HEK293 (cell line): Measurements from ENCODE around the gene PIN1.

Experiments
- BCL6B ChIP-seq: fragments of 450-650 bp; formaldehyde crosslinking; IDR thresholded peaks from 2 replicates; pipeline ENCODE4 v1.5.1; 2017; ENCODE audit warnings: missing biosample characterization, missing genetic modification characterization
- CTCF ChIP-seq: fragments of 450-650 bp; formaldehyde crosslinking; IDR thresholded peaks from 2 replicates; pipeline ENCODE4 v1.5.1; 2016; ENCODE audit warnings: missing biosample characterization, missing genetic modification characterization
- FEZF1 ChIP-seq: fragments of 450-650 bp; formaldehyde crosslinking; IDR thresholded peaks from 2 replicates; pipeline ENCODE4 v1.5.1; 2016; ENCODE audit warnings: missing biosample characterization, missing genetic modification characterization
- GLIS2 ChIP-seq: fragments of 450-650 bp; formaldehyde crosslinking; IDR thresholded peaks from 2 replicates; pipeline ENCODE4 v1.5.1; 2016; ENCODE audit warnings: missing biosample characterization, missing genetic modification characterization
- HOXD13 ChIP-seq: sonication (generic); formaldehyde crosslinking; IDR thresholded peaks from 2 replicates; pipeline ENCODE4 v1.8.0; 2022; ENCODE audit warnings: missing genetic modification reagents, borderline replicate concordance
- IKZF3 ChIP-seq: fragments of 450-650 bp; IDR thresholded peaks from 2 replicates; pipeline ENCODE4 v1.5.0; 2018; ENCODE audit warnings: missing biosample characterization, mild to moderate bottlenecking, missing genetic modification characterization, moderate library complexity
- KLF8 ChIP-seq: fragments of 450-650 bp; formaldehyde crosslinking; IDR thresholded peaks from 2 replicates; pipeline ENCODE4 v1.5.1; 2016; ENCODE audit warnings: missing biosample characterization, missing genetic modification characterization
- MYNN ChIP-seq: fragments of 450-650 bp; formaldehyde crosslinking; IDR thresholded peaks from 2 replicates; pipeline ENCODE4 v1.5.1; 2016; ENCODE audit warnings: missing biosample characterization, missing genetic modification characterization, borderline replicate concordance
- OVOL3 ChIP-seq: fragments of 450-650 bp; formaldehyde crosslinking; IDR thresholded peaks from 2 replicates; pipeline ENCODE4 v1.5.1; 2016; ENCODE audit warnings: missing biosample characterization, missing genetic modification characterization
- PBX3 ChIP-seq: sonication (generic); formaldehyde crosslinking; IDR thresholded peaks from 2 replicates; pipeline ENCODE4 v1.8.1; 2022; ENCODE audit warnings: mild to moderate bottlenecking, moderate library complexity, missing genetic modification reagents
- REST ChIP-seq: fragments of 450-650 bp; formaldehyde crosslinking; IDR thresholded peaks from 2 replicates; pipeline ENCODE4 v1.5.1; 2016; ENCODE audit warnings: missing biosample characterization, missing genetic modification characterization
- SP7 ChIP-seq: fragments of 450-650 bp; formaldehyde crosslinking; IDR thresholded peaks from 2 replicates; pipeline ENCODE4 v1.5.1; 2016; ENCODE audit warnings: missing biosample characterization, missing genetic modification characterization
- ZFP37 ChIP-seq: fragments of 450-650 bp; formaldehyde crosslinking; IDR thresholded peaks from 2 replicates; pipeline ENCODE4 v1.5.1; 2016; ENCODE audit warnings: missing biosample characterization, missing genetic modification characterization
- ZNF148 ChIP-seq: fragments of 450-650 bp; formaldehyde crosslinking; IDR thresholded peaks from 2 replicates; pipeline ENCODE4 v1.5.0; 2017; ENCODE audit warnings: missing biosample characterization, missing genetic modification characterization, borderline replicate concordance
- ZNF19 ChIP-seq: fragments of 450-650 bp; formaldehyde crosslinking; IDR thresholded peaks from 2 replicates; pipeline ENCODE4; 2016; ENCODE audit warnings: missing biosample characterization, missing genetic modification characterization, low read depth
- ZNF404 ChIP-seq: fragments of 450-650 bp; formaldehyde crosslinking; IDR thresholded peaks from 2 replicates; pipeline ENCODE4 v1.5.1; 2017; ENCODE audit warnings: missing biosample characterization, missing genetic modification characterization
- ZNF433 ChIP-seq: fragments of 450-650 bp; formaldehyde crosslinking; IDR thresholded peaks from 2 replicates; pipeline ENCODE4 v1.5.1; 2016; ENCODE audit warnings: missing biosample characterization, missing genetic modification characterization, low read depth
- ZNF48 ChIP-seq: fragments of 450-650 bp; formaldehyde crosslinking; IDR thresholded peaks from 2 replicates; pipeline ENCODE4 v1.5.1; 2016; ENCODE audit warnings: missing biosample characterization, missing genetic modification characterization
- ZNF488 ChIP-seq: fragments of 450-650 bp; formaldehyde crosslinking; IDR thresholded peaks from 2 replicates; pipeline ENCODE4 v1.5.1; 2016; ENCODE audit warnings: missing biosample characterization, missing genetic modification characterization
- ZNF529 ChIP-seq: fragments of 450-650 bp; formaldehyde crosslinking; IDR thresholded peaks from 2 replicates; pipeline ENCODE4 v1.5.1; 2017; ENCODE audit warnings: missing genetic modification characterization, missing biosample characterization; ENCODE audit not compliant: insufficient replicate concordance
- ZNF549 ChIP-seq: fragments of 450-650 bp; IDR thresholded peaks from 2 replicates; pipeline ENCODE4 v1.5.1; 2018; ENCODE audit warnings: missing biosample characterization, missing genetic modification characterization, mild to moderate bottlenecking, inconsistent platforms, moderate library complexity
- ZNF560 ChIP-seq: fragments of 450-650 bp; formaldehyde crosslinking; IDR thresholded peaks from 2 replicates; pipeline ENCODE4 v1.5.1; 2017; ENCODE audit warnings: missing biosample characterization, missing genetic modification characterization, borderline replicate concordance
- ZNF561 ChIP-seq: fragments of 450-650 bp; IDR thresholded peaks from 2 replicates; pipeline ENCODE4 v1.5.1; 2018; ENCODE audit warnings: missing biosample characterization, missing genetic modification characterization, borderline replicate concordance
- ZNF621 ChIP-seq: fragments of 450-650 bp; formaldehyde crosslinking; IDR thresholded peaks from 2 replicates; pipeline ENCODE4 v1.5.1; 2017; ENCODE audit warnings: missing biosample characterization, missing genetic modification characterization
- ZNF623 ChIP-seq: fragments of 450-650 bp; formaldehyde crosslinking; IDR thresholded peaks from 2 replicates; pipeline ENCODE4 v1.5.1; 2016; ENCODE audit warnings: missing biosample characterization, missing genetic modification characterization
- ZNF658 ChIP-seq: fragments of 450-650 bp; formaldehyde crosslinking; IDR thresholded peaks from 2 replicates; pipeline ENCODE4; 2016; ENCODE audit warnings: missing biosample characterization, missing genetic modification characterization
- ZNF660 ChIP-seq: fragments of 450-650 bp; IDR thresholded peaks from 2 replicates; pipeline ENCODE4 v1.5.1; 2018; ENCODE audit warnings: missing biosample characterization, mild to moderate bottlenecking, missing genetic modification characterization
- ZNF664 ChIP-seq: fragments of 450-650 bp; formaldehyde crosslinking; IDR thresholded peaks from 2 replicates; pipeline ENCODE4 v1.5.1; 2016; ENCODE audit warnings: missing biosample characterization, missing genetic modification characterization
- ZNF768 ChIP-seq: fragments of 450-650 bp; formaldehyde crosslinking; IDR thresholded peaks from 2 replicates; pipeline ENCODE4 v1.5.1; 2018; ENCODE audit warnings: missing biosample characterization, mild to moderate bottlenecking, missing genetic modification characterization
- ZSCAN16 ChIP-seq: fragments of 450-650 bp; formaldehyde crosslinking; IDR thresholded peaks from 2 replicates; pipeline ENCODE4 v1.5.1; 2016; ENCODE audit warnings: missing biosample characterization, missing genetic modification characterization

Gene PIN1

GRCh38 chr19:9818734-9819595 is 16.2 kb upstream of the PIN1 start, which contains the start of gene FBXL12 (continued):
- TF ChIP-seq PBX3 (no peak), IKZF3 (no peak), ZFP37 (tag by site-specific recombination) (no peak), ZNF488 (no peak), ZNF623 (tag by site-specific recombination) (no peak), HOXD13 (CRISPR knock-in tag) (no peak), SP7 (tag by site-specific recombination) (peak; percentile 58), ZNF48 (tag by site-specific recombination) (no peak), FEZF1 (no peak), ZNF404 (no peak), ZSCAN16 (tag by site-specific recombination) (peak; percentile 96), ZNF561 (no peak), BCL6B (tag by site-specific recombination) (no peak), OVOL3 (no peak), MYNN (tag by site-specific recombination) (no peak), ZNF19 (tag by site-specific recombination) (no peak), ZNF433 (tag by site-specific recombination) (no peak), CTCF (no peak), ZNF660 (tag by site-specific recombination) (no peak), KLF8 (tag by site-specific recombination) (peak; percentile 63), ZNF529 (tag by site-specific recombination) (no peak), ZNF148 (tag by site-specific recombination) (no peak), ZNF768 (tag by site-specific recombination) (no peak), ZNF664 (no peak), ZNF658 (tag by site-specific recombination) (no peak), ZNF560 (no peak), ZNF549 (tag by site-specific recombination) (no peak), REST (tag by site-specific recombination) (no peak), GLIS2 (peak; percentile 84), ZNF621 (tag by site-specific recombination) (no peak)
